ENCODE measurements around the gene RBM5. TPM values are rescaled to one million over a fixed set of nuclear protein-coding genes. Genes with fewer than 3 reads are reported as not detected.
"Not testable (repeated sequence)": the region's sequence is repeated elsewhere in the genome, so short reads cannot be mapped to it uniquely, and the experiment has no call there.

RBM5 gene
- total RNA-seq, result 325 TPM
- polyA plus RNA-seq, result 88.7 TPM

GRCh38 chr3:50088725-50089608 lies at the start of gene RBM5:
Gene RBM5 (plus strand): TSS chr3:50088919. CDS start chr3:50090435, 1,516 bp downstream.
- no peaks in the 10 kb centered on the region for H3K4me1 ChIP-seq (ENCODE audit: insufficient read depth)
- H3K36me3 ChIP-seq (ENCODE audit: insufficient read depth), result peaks cover 5% of the 10 kb centered on the region
- peak within 1 kb of the TSS; percentile 80 for H3K4me3 ChIP-seq (ENCODE audit: low read depth, low read length)
- H3K27ac ChIP-seq (ENCODE audit: low read depth), result peak within 1 kb of the TSS; percentile 84
- WGBS, result under 1% methylated on average over 61 of the region's 61 CpGs
- peak; percentile 78 for DNase-seq (ENCODE audit: extremely low spot score)

GRCh38 chr3:50044976-50045375 lies 43.7 kb upstream of the RBM5 start:
- WGBS, result 98% methylated on average over 1 of the region's 1 CpG

GRCh38 chr3:50047426-50047825 lies 41.3 kb upstream of the RBM5 start:
- WGBS, result 95% methylated on average over 4 of the region's 4 CpGs

More at GRCh38 chr3:50044976-50045375, 43.7 kb upstream of the RBM5 start:
- Histone ChIP-seq H3K36me3 (ENCODE audit: insufficient read depth) (no peaks in the 10 kb centered on the region), H3K27ac (ENCODE audit: low read depth) (no peak overlapping the region), H3K4me3 (ENCODE audit: low read depth, low read length) (no peak overlapping the region), H3K4me1 (ENCODE audit: insufficient read depth) (no peaks in the 10 kb centered on the region)
- DNase-seq (ENCODE audit: extremely low spot score), result no peak

GRCh38 chr3:50050361-50050760 lies 38.4 kb upstream of the RBM5 start:
- Histone ChIP-seq H3K4me1 (ENCODE audit: insufficient read depth) (no peaks in the 10 kb centered on the region), H3K36me3 (ENCODE audit: insufficient read depth) (no peaks in the 10 kb centered on the region), H3K4me3 (ENCODE audit: low read depth, low read length) (no peak overlapping the region), H3K27ac (ENCODE audit: low read depth) (no peak overlapping the region)
- no peak for DNase-seq (ENCODE audit: extremely low spot score)

More at GRCh38 chr3:50047426-50047825, 41.3 kb upstream of the RBM5 start:
- Histone ChIP-seq H3K4me3 (ENCODE audit: low read depth, low read length) (no peak overlapping the region), H3K4me1 (ENCODE audit: insufficient read depth) (no peaks in the 10 kb centered on the region), H3K27ac (ENCODE audit: low read depth) (no peak overlapping the region), H3K36me3 (ENCODE audit: insufficient read depth) (no peaks in the 10 kb centered on the region)
- DNase-seq (ENCODE audit: extremely low spot score), result no peak

DNA sequence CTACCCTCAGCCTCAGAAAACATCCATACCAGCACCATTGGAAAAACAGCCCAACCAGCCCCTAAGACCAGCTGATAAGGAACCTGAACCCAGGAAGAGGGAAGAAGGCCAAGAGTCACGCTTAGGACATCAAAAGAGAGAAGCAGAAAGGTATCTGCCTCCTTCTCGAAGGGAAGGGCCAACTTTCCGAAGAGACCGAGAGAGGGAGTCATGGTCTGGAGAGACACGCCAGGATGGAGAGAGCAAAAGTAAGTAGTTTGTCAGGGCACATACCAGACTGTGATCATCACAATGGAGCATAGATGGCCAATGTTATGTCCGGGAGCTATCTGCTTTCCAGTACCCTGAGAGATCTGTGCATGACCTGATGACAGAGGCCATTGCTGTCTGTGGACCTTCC lies 31.0 kb upstream of the RBM5 start:
- no peak for DNase-seq (ENCODE audit: extremely low spot score)
- H3K36me3 ChIP-seq (ENCODE audit: insufficient read depth), result no peaks in the 10 kb centered on the region
- H3K27ac ChIP-seq (ENCODE audit: low read depth), result no peak overlapping the region
- H3K4me3 ChIP-seq (ENCODE audit: low read depth, low read length), result no peak overlapping the region
- H3K4me1 ChIP-seq (ENCODE audit: insufficient read depth), result no peaks in the 10 kb centered on the region
- 98% methylated on average over 6 of the region's 6 CpGs for WGBS

- 87% methylated on average over 2 of the region's 2 CpGs for WGBS
- no peak overlapping the region for H3K4me3 ChIP-seq (ENCODE audit: low read depth, low read length)
- H3K4me1 ChIP-seq (ENCODE audit: insufficient read depth), result no peaks in the 10 kb centered on the region
- H3K27ac ChIP-seq (ENCODE audit: low read depth), result no peak overlapping the region
- peaks cover 20% of the 10 kb centered on the region for H3K36me3 ChIP-seq (ENCODE audit: insufficient read depth)
- DNase-seq (ENCODE audit: extremely low spot score), result no peak
Measured at GRCh38 chr3:50068134-50068533, 20.6 kb upstream of the RBM5 start.

DNA sequence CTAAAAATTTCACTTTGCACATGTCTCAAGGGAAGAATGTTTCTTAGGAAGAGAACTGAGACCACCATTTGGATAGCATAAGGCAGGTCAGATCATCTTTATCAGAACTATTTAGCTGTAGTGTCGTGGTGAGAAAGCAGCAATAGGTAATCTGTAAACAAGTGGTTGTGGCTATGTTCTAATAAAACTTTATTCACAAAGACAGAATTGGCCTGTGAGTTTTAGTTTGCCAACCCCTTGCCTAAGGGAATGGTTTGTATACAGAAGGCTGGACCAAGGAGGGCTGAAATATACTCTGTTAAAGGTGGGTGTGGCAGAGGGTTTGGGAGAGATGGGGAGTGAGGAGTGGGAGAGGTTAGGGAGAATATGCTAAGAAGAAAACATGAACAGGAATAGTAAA lies 10.6 kb upstream of the RBM5 start:
- no peak overlapping the region for H3K4me3 ChIP-seq (ENCODE audit: low read depth, low read length)
- WGBS, result 92% methylated on average over 1 of the region's 1 CpG
- no peak overlapping the region for H3K27ac ChIP-seq (ENCODE audit: low read depth)
- H3K4me1 ChIP-seq (ENCODE audit: insufficient read depth), result no peaks in the 10 kb centered on the region
- DNase-seq (ENCODE audit: extremely low spot score), result no peak
- H3K36me3 ChIP-seq (ENCODE audit: insufficient read depth), result no peaks in the 10 kb centered on the region

DNA sequence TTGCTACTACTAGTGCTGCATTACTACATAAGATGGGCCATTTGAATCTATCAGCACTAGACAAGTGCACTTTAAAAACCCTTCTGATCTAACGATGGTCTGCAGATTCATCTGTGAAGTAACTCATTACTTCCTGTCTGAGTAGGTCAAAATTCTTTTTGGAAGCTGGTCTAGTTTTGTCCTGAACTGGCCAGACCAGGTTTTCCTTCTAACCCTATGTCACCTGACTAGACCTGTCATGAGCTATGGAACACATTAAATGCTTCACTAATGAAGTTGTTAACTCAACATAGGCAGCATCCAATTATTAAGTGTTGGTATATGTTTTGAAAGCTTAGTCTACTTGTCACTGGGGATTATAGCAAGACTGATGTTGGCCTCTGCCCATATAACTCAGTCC lies 10.1 kb upstream of the RBM5 start:
- Histone ChIP-seq H3K36me3 (ENCODE audit: insufficient read depth) (no peaks in the 10 kb centered on the region), H3K4me3 (ENCODE audit: low read depth, low read length) (no peak overlapping the region), H3K4me1 (ENCODE audit: insufficient read depth) (no peaks in the 10 kb centered on the region), H3K27ac (ENCODE audit: low read depth) (no peak overlapping the region)
- 52% methylated on average over 1 of the region's 1 CpG for WGBS
- no peak for DNase-seq (ENCODE audit: extremely low spot score)

GRCh38 chr3:50084951-50085350 lies 3.8 kb upstream of the RBM5 start:
- not testable (repeated sequence) for H3K4me3 ChIP-seq (ENCODE audit: low read depth, low read length); H3K36me3 ChIP-seq (ENCODE audit: insufficient read depth); H3K4me1 ChIP-seq (ENCODE audit: insufficient read depth); H3K27ac ChIP-seq (ENCODE audit: low read depth); DNase-seq (ENCODE audit: extremely low spot score)
- WGBS, result 92% methylated on average over 25 of the region's 33 CpGs

GRCh38 chr3:50089609-50089945 lies 858 bp downstream of the RBM5 start:
- Histone ChIP-seq H3K4me3 (ENCODE audit: low read depth, low read length) (peak overlapping the region; percentile 80), H3K27ac (ENCODE audit: low read depth) (peak overlapping the region; percentile 84), H3K36me3 (ENCODE audit: insufficient read depth) (peaks cover 9% of the 10 kb centered on the region), H3K4me1 (ENCODE audit: insufficient read depth) (no peaks in the 10 kb centered on the region)
- no peak for DNase-seq (ENCODE audit: extremely low spot score)
- WGBS, result under 1% methylated on average over 16 of the region's 16 CpGs

- Histone ChIP-seq H3K4me1 (ENCODE audit: insufficient read depth) (no peaks in the 10 kb centered on the region), H3K4me3 (ENCODE audit: low read depth, low read length) (peak overlapping the region; percentile 80), H3K36me3 (ENCODE audit: insufficient read depth) (peaks cover 11% of the 10 kb centered on the region), H3K27ac (ENCODE audit: low read depth) (no peak overlapping the region)
- no peak for DNase-seq (ENCODE audit: extremely low spot score)
Measured at GRCh38 chr3:50090984-50091383, 2.3 kb downstream of the RBM5 start.

- no peak overlapping the region for H3K4me3 ChIP-seq (ENCODE audit: low read depth, low read length)
- no peak overlapping the region for H3K27ac ChIP-seq (ENCODE audit: low read depth)
- no peaks in the 10 kb centered on the region for H3K4me1 ChIP-seq (ENCODE audit: insufficient read depth)
- WGBS, result 93% methylated on average over 5 of the region's 5 CpGs
- H3K36me3 ChIP-seq (ENCODE audit: insufficient read depth), result peaks cover 19% of the 10 kb centered on the region
- DNase-seq (ENCODE audit: extremely low spot score), result no peak
Measured at GRCh38 chr3:50095352-50095998, 6.8 kb downstream of the RBM5 start.

- Histone ChIP-seq H3K4me3 (ENCODE audit: low read depth, low read length) (no peak overlapping the region), H3K36me3 (ENCODE audit: insufficient read depth) (peaks cover 15% of the 10 kb centered on the region), H3K27ac (ENCODE audit: low read depth) (no peak overlapping the region), H3K4me1 (ENCODE audit: insufficient read depth) (no peaks in the 10 kb centered on the region)
- DNase-seq (ENCODE audit: extremely low spot score), result no peak
- 86% methylated on average over 5 of the region's 5 CpGs for WGBS
Measured at GRCh38 chr3:50100386-50100785, 11.7 kb downstream of the RBM5 start.

Data from urinary bladder (tissue), 4 donors.